GM12878 (cell line): Measurements from ENCODE around the gene MAB21L4. TPM values are rescaled to one million over a fixed set of nuclear protein-coding genes. Genes with fewer than 3 reads are reported as not detected.

ENCODE experiments used
- E2F4 ChIP-seq: IDR thresholded peaks from 2 replicates; pipeline ENCODE4 v1.6.1; 2012; ENCODE audit warnings: low read depth, low read length, improper control_type of control experiment
- ELK1 ChIP-seq: IDR thresholded peaks from 2 replicates; pipeline ENCODE4 v1.6.1; 2012; ENCODE audit warnings: low read depth, low read length, improper control_type of control experiment
- EZH2 ChIP-seq: IDR thresholded peaks from 2 replicates; pipeline ENCODE4 v1.6.1; 2012; ENCODE audit warnings: low read depth, mild to moderate bottlenecking, control low read depth, inconsistent platforms, low read length, borderline replicate concordance; ENCODE audit not compliant: control insufficient read depth
- ZNF592 ChIP-seq: fragments of 450-650 bp; IDR thresholded peaks from 2 replicates; pipeline ENCODE4 v1.6.1; 2017; ENCODE audit warnings: mild to moderate bottlenecking, moderate library complexity
- polyA plus RNA-seq, 11 experiments: library from polyadenylated mRNA; depleted of rRNA in 4 of 11; unstranded in 6 of 11; stranded (reverse) in 5 of 11; fragments of >200 nt; fragmentation: Nextera tagmentation in 4 of 11; fragmentation: Illumina TruSeq in 1 of 11; extraction: Ambion mirVana in 4 of 11; extraction: Trizol in 1 of 11; gene quantifications; 1 replicate in 1 of 11; 2 replicates in 10 of 11; pipeline versions ENCODE4 v1.2.1 to v1.2.3, GENCODE V29; 2011 to 2016; ENCODE audit warnings: inconsistent platforms in 2 of 11, missing spikeins in 2 of 11, low read depth in 1 of 11
- total RNA-seq, 4 experiments: library from RNA; depleted of rRNA in 3 of 4; stranded (reverse); fragments of >200 nt in 3 of 4; fragmentation: Illumina TruSeq in 1 of 4; extraction: Trizol in 1 of 4; gene quantifications; 2 replicates each; pipeline versions ENCODE4 v1.2.1 to v1.2.3, GENCODE V29; 2013 to 2021

Gene MAB21L4
- total and polyA plus RNA-seq, 10 of the 15 experiments (the other 5 are each of a cell fraction or from before 2014, with no cell fraction given) = 0.03 TPM; not detected in 9

GRCh38 chr2:240906141-240906910 is 10.4 kb upstream of the MAB21L4 start, which contains the start of gene CROCC2 (continued):
- TF ChIP-seq ZNF592 (no peak), EZH2 (no peak), E2F4 (no peak), ELK1 (no peak)
